Measurements from ENCODE around the gene IGSF6.

IGSF6 gene

GRCh38 chr16:21663889-21664647 is 11.7 kb upstream of the IGSF6 start, which contains the start of gene OTOA:
Gene OTOA (plus strand): TSS chr16:21663968. CDS start chr16:21678515, 14,547 bp downstream.
- TF ChIP-seq FOXP2 (optimal IDR thresholded peaks at IDR 0.05; ENCODE audit: borderline replicate concordance, extremely low read depth, extremely low read length, insufficient read depth) (no peak), REST (IDR thresholded peaks at IDR 0.05; ENCODE audit: insufficient read depth in 1 of 2, low read depth in 2 of 2, low read length in 2 of 2) (no peak), POLR2AphosphoS5 (IDR thresholded peaks at IDR 0.05; ENCODE audit: low read depth, low read length) (no peak), TAF1 (IDR thresholded peaks at IDR 0.05; ENCODE audit: borderline replicate concordance, insufficient read depth, low read length) (no peak), SIN3A (IDR thresholded peaks at IDR 0.05; ENCODE audit: borderline replicate concordance, insufficient read depth, low read length) (no peak)

DNA sequence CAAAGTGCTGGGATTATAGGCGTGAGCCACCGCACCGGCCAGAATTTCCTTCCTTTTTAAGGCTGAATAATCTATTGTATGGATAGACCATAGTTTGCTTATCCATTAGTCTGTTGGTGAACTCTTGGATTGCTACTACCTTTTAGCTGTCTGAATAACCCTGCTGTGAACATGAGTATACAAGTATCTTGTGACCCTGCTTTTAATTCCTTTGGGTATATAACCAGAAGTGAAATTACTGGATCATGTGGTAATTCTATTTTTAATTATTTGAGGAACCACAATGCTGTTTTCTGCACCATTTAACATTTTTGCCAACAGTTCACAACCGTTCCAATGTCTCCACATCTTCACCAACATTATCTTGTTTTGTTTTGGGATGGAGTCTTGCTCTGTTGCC is 6.7 kb upstream of the IGSF6 start:
- TF ChIP-seq SIN3A (IDR thresholded peaks at IDR 0.05; ENCODE audit: borderline replicate concordance, insufficient read depth, low read length) (no peak), REST (IDR thresholded peaks at IDR 0.05; ENCODE audit: insufficient read depth in 1 of 2, low read depth in 2 of 2, low read length in 2 of 2) (no peak), TAF1 (IDR thresholded peaks at IDR 0.05; ENCODE audit: borderline replicate concordance, insufficient read depth, low read length) (no peak), FOXP2 (optimal IDR thresholded peaks at IDR 0.05; ENCODE audit: borderline replicate concordance, extremely low read depth, extremely low read length, insufficient read depth) (no peak), POLR2AphosphoS5 (IDR thresholded peaks at IDR 0.05; ENCODE audit: low read depth, low read length) (no peak)

DNA sequence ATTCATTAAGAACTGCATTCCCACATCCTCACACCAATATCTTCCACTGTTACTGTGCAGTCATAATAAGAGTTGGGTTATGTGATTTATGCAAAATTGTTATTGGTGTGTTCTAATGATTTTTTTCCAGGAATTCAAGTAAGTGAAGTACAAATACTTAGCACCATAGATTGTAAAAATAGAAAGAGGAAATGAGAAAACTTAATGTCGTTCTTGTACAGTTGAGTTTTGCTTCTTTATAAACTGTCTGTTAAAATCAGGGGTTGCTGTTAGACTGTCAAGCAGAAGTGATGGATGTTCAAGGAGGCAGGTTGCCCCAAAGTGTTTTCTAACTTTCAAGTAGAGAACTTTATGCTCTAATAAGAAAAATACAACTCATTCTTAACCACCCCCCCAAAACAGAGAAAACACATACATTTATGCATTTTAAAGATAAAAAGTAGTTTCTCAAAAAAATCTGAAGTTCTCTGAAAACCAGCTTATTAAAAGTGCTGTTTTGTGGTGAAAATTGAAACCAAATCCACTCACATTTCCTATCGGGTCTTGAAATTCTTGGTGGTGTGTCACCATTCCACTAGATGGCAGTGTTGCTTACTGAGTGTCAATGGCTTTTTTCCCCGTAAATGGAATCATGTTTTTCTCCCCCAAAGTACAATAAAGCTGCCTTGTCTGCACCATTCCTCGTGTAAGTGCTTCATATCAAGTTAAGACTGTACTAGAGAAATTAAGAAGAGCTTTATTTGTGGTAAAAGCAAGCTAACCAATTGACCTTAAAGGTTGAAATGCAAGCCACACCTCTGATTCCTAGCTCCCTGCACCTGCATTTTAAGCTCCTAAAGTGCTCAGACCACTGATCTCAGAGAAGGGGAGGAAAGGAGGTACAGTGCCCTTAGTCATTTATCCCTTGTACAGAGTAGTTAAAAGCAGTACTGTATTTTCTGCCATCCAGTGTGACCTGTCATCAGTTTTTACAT is 4.7 kb upstream of the IGSF6 start:
- no peak for TF ChIP-seq FOXP2 (optimal IDR thresholded peaks at IDR 0.05; ENCODE audit: borderline replicate concordance, extremely low read depth, extremely low read length, insufficient read depth)
- TF ChIP-seq TAF1 (IDR thresholded peaks at IDR 0.05; ENCODE audit: borderline replicate concordance, insufficient read depth, low read length): no peak
- TF ChIP-seq POLR2AphosphoS5 (IDR thresholded peaks at IDR 0.05; ENCODE audit: low read depth, low read length): no peak
- no peak for TF ChIP-seq SIN3A (IDR thresholded peaks at IDR 0.05; ENCODE audit: borderline replicate concordance, insufficient read depth, low read length)
- TF ChIP-seq REST (IDR thresholded peaks at IDR 0.05; ENCODE audit: insufficient read depth in 1 of 2, low read depth in 2 of 2, low read length in 2 of 2): no peak

DNA sequence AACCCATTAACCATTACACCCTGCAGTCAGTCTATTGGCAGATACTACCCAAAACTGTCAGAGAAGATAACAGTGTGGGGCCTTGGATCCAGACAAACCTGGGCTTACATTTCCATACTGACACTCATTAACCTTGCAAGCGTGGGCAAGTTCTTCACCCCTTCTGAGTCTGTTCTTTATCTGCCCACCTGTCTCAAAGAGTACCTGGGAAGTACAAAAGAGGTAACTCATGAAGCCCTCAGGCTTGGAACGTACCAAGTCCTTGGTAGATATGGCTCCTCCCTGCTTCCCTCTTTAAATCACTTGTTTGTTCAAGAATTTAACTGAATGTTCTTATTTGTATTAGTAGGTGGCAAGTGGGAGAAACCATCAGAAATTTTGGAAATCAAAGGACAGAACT is 2.5 kb upstream of the IGSF6 start:
- TF ChIP-seq REST (IDR thresholded peaks at IDR 0.05; ENCODE audit: insufficient read depth in 1 of 2, low read depth in 2 of 2, low read length in 2 of 2): no peak
- TF ChIP-seq TAF1 (IDR thresholded peaks at IDR 0.05; ENCODE audit: borderline replicate concordance, insufficient read depth, low read length): no peak
- no peak for TF ChIP-seq POLR2AphosphoS5 (IDR thresholded peaks at IDR 0.05; ENCODE audit: low read depth, low read length)
- TF ChIP-seq SIN3A (IDR thresholded peaks at IDR 0.05; ENCODE audit: borderline replicate concordance, insufficient read depth, low read length): no peak
- no peak for TF ChIP-seq FOXP2 (optimal IDR thresholded peaks at IDR 0.05; ENCODE audit: borderline replicate concordance, extremely low read depth, extremely low read length, insufficient read depth)

Measured in PFSK-1 (cell line).